ENCODE results near the gene DTX1.

DTX1 gene

GRCh38 chr12:113102811-113103210, 46.3 kb downstream of the DTX1 start:
- no peak overlapping the region for H4K91ac ChIP-seq (ENCODE audit: low read depth, low read length)
- no peak for DNase-seq
- no peaks in the 10 kb centered on the region for H3K36me3 ChIP-seq (ENCODE audit: control insufficient read depth in 1 of 2, insufficient read depth in 2 of 2, low read length in 2 of 2)
- H3K9ac ChIP-seq (ENCODE audit: low read length): no peak overlapping the region
- no peak overlapping the region for H2AK5ac ChIP-seq (ENCODE audit: low read length)
- no peak overlapping the region for H3K14ac ChIP-seq (ENCODE audit: low read length)
- no peak overlapping the region for H3K23ac ChIP-seq (ENCODE audit: low read length)
- H3K4me3 ChIP-seq (ENCODE audit: low read depth, low read length): no peak overlapping the region
- H2BK12ac ChIP-seq (ENCODE audit: low read length): no peak overlapping the region
- H3K4ac ChIP-seq (ENCODE audit: low read depth, low read length): no peak overlapping the region
- no peak overlapping the region for H3K4me2 ChIP-seq (ENCODE audit: low read length)
- no peak overlapping the region for H2BK120ac ChIP-seq (ENCODE audit: insufficient read depth, low read length, poor library complexity)
- no CpG with 5 or more reads among the region's 5 CpGs for WGBS (ENCODE audit: extremely low coverage, insufficient coverage, insufficient read length)
- no peak overlapping the region for H3K27ac ChIP-seq (ENCODE audit: low read depth, low read length)
- no peak overlapping the region for H2AFZ ChIP-seq (ENCODE audit: insufficient read depth, low read length, poor library complexity)
- peaks cover 3 to 6% of the 10 kb centered on the region in 2 experiments for H3K4me1 ChIP-seq (ENCODE audit: control insufficient read depth in 1 of 2, insufficient read depth in 2 of 2, low read length in 2 of 2)
- no peak overlapping the region for H4K8ac ChIP-seq (ENCODE audit: low read depth, low read length)
- H3K79me1 ChIP-seq (ENCODE audit: low read length): no peaks in the 10 kb centered on the region
- no peaks in the 10 kb centered on the region for H3K27me3 ChIP-seq (ENCODE audit: insufficient read depth, low read length)
- no peaks in the 10 kb centered on the region for H3K79me2 ChIP-seq (ENCODE audit: control insufficient read depth, insufficient read depth, low read length, poor library complexity)
- H3K9me3 ChIP-seq (ENCODE audit: insufficient read depth, low read depth, low read length): peaks cover 6% of the 10 kb centered on the region
- no peak overlapping the region for H2BK5ac ChIP-seq (ENCODE audit: low read depth, low read length, poor library complexity)
- H4K12ac ChIP-seq (ENCODE audit: low read depth, low read length): no peak overlapping the region
- H3K18ac ChIP-seq (ENCODE audit: low read length): no peak overlapping the region

GRCh38 chr12:113103756-113104450, 47.4 kb downstream of the DTX1 start:
- Histone ChIP-seq H3K4me3 (ENCODE audit: low read depth, low read length) (peak overlapping the region; percentile 30), H2BK5ac (ENCODE audit: low read depth, low read length, poor library complexity) (no peak overlapping the region), H3K9me3 (ENCODE audit: insufficient read depth, low read depth, low read length) (peaks cover 6% of the 10 kb centered on the region), H3K36me3 (ENCODE audit: control insufficient read depth in 1 of 2, insufficient read depth in 2 of 2, low read length in 2 of 2) (no peaks in the 10 kb centered on the region), H3K18ac (ENCODE audit: low read length) (no peak overlapping the region), H2BK12ac (ENCODE audit: low read length) (no peak overlapping the region), H4K91ac (ENCODE audit: low read depth, low read length) (no peak overlapping the region), H3K14ac (ENCODE audit: low read length) (no peak overlapping the region), H3K4me1 (ENCODE audit: control insufficient read depth in 1 of 2, insufficient read depth in 2 of 2, low read length in 2 of 2) (peaks cover 3 to 6% of the 10 kb centered on the region in 2 experiments), H4K12ac (ENCODE audit: low read depth, low read length) (no peak overlapping the region), H3K23ac (ENCODE audit: low read length) (no peak overlapping the region), H2AK5ac (ENCODE audit: low read length) (no peak overlapping the region), H2AFZ (ENCODE audit: insufficient read depth, low read length, poor library complexity) (peak overlapping the region; percentile 44), H3K27ac (ENCODE audit: low read depth, low read length) (no peak overlapping the region), H4K8ac (ENCODE audit: low read depth, low read length) (no peak overlapping the region), H3K4me2 (ENCODE audit: low read length) (peak overlapping the region; percentile 64), H3K27me3 (ENCODE audit: insufficient read depth, low read length) (no peaks in the 10 kb centered on the region), H3K9ac (ENCODE audit: low read length) (no peak overlapping the region), H3K79me2 (ENCODE audit: control insufficient read depth, insufficient read depth, low read length, poor library complexity) (no peaks in the 10 kb centered on the region), H2BK120ac (ENCODE audit: insufficient read depth, low read length, poor library complexity) (no peak overlapping the region), H3K79me1 (ENCODE audit: low read length) (no peaks in the 10 kb centered on the region), H3K4ac (ENCODE audit: low read depth, low read length) (no peak overlapping the region)
- DNase-seq: peak in 1 of 2 donors; percentile 20
- WGBS (ENCODE audit: extremely low coverage, insufficient coverage, insufficient read length): no CpG with 5 or more reads among the region's 43 CpGs

GRCh38 chr12:113104953-113105510, 48.5 kb downstream of the DTX1 start:
- H3K79me2 ChIP-seq (ENCODE audit: control insufficient read depth, insufficient read depth, low read length, poor library complexity): no peaks in the 10 kb centered on the region
- no peak overlapping the region for H3K27ac ChIP-seq (ENCODE audit: low read depth, low read length)
- H4K91ac ChIP-seq (ENCODE audit: low read depth, low read length): no peak overlapping the region
- no peaks in the 10 kb centered on the region for H3K79me1 ChIP-seq (ENCODE audit: low read length)
- no peaks in the 10 kb centered on the region for H3K36me3 ChIP-seq (ENCODE audit: control insufficient read depth in 1 of 2, insufficient read depth in 2 of 2, low read length in 2 of 2)
- no peak for DNase-seq
- H4K8ac ChIP-seq (ENCODE audit: low read depth, low read length): no peak overlapping the region
- no CpG with 5 or more reads among the region's 13 CpGs for WGBS (ENCODE audit: extremely low coverage, insufficient coverage, insufficient read length)
- H2AFZ ChIP-seq (ENCODE audit: insufficient read depth, low read length, poor library complexity): no peak overlapping the region
- no peak overlapping the region for H3K4me3 ChIP-seq (ENCODE audit: low read depth, low read length)
- H3K9ac ChIP-seq (ENCODE audit: low read length): no peak overlapping the region
- no peaks in the 10 kb centered on the region for H3K27me3 ChIP-seq (ENCODE audit: insufficient read depth, low read length)
- H3K9me3 ChIP-seq (ENCODE audit: insufficient read depth, low read depth, low read length): peaks cover 7% of the 10 kb centered on the region
- no peak overlapping the region for H4K12ac ChIP-seq (ENCODE audit: low read depth, low read length)
- no peak overlapping the region for H3K18ac ChIP-seq (ENCODE audit: low read length)
- H3K4me1 ChIP-seq (ENCODE audit: control insufficient read depth in 1 of 2, insufficient read depth in 2 of 2, low read length in 2 of 2): peaks cover 3 to 6% of the 10 kb centered on the region in 2 experiments
- no peak overlapping the region for H3K14ac ChIP-seq (ENCODE audit: low read length)
- no peak overlapping the region for H2BK120ac ChIP-seq (ENCODE audit: insufficient read depth, low read length, poor library complexity)
- no peak overlapping the region for H3K23ac ChIP-seq (ENCODE audit: low read length)
- no peak overlapping the region for H2BK5ac ChIP-seq (ENCODE audit: low read depth, low read length, poor library complexity)
- H3K4ac ChIP-seq (ENCODE audit: low read depth, low read length): no peak overlapping the region
- H2BK12ac ChIP-seq (ENCODE audit: low read length): no peak overlapping the region
- H3K4me2 ChIP-seq (ENCODE audit: low read length): no peak overlapping the region
- H2AK5ac ChIP-seq (ENCODE audit: low read length): no peak overlapping the region

GRCh38 chr12:113105606-113106271, 49.2 kb downstream of the DTX1 start:
- peaks cover 3 to 6% of the 10 kb centered on the region in 2 experiments for H3K4me1 ChIP-seq (ENCODE audit: control insufficient read depth in 1 of 2, insufficient read depth in 2 of 2, low read length in 2 of 2)
- no peak overlapping the region for H3K23ac ChIP-seq (ENCODE audit: low read length)
- no peak overlapping the region for H4K91ac ChIP-seq (ENCODE audit: low read depth, low read length)
- no peak overlapping the region for H2BK5ac ChIP-seq (ENCODE audit: low read depth, low read length, poor library complexity)
- no peak overlapping the region for H3K18ac ChIP-seq (ENCODE audit: low read length)
- no peak overlapping the region for H3K27ac ChIP-seq (ENCODE audit: low read depth, low read length)
- H3K9me3 ChIP-seq (ENCODE audit: insufficient read depth, low read depth, low read length): peaks cover 7% of the 10 kb centered on the region
- no peak overlapping the region for H2AK5ac ChIP-seq (ENCODE audit: low read length)
- no peak overlapping the region for H4K12ac ChIP-seq (ENCODE audit: low read depth, low read length)
- no peaks in the 10 kb centered on the region for H3K79me2 ChIP-seq (ENCODE audit: control insufficient read depth, insufficient read depth, low read length, poor library complexity)
- no peaks in the 10 kb centered on the region for H3K79me1 ChIP-seq (ENCODE audit: low read length)
- no peak overlapping the region for H3K14ac ChIP-seq (ENCODE audit: low read length)
- no peak for DNase-seq
- H3K36me3 ChIP-seq (ENCODE audit: control insufficient read depth in 1 of 2, insufficient read depth in 2 of 2, low read length in 2 of 2): no peaks in the 10 kb centered on the region
- no peak overlapping the region for H3K4me3 ChIP-seq (ENCODE audit: low read depth, low read length)
- no peak overlapping the region for H4K8ac ChIP-seq (ENCODE audit: low read depth, low read length)
- no peak overlapping the region for H2AFZ ChIP-seq (ENCODE audit: insufficient read depth, low read length, poor library complexity)
- H3K4me2 ChIP-seq (ENCODE audit: low read length): no peak overlapping the region
- H3K4ac ChIP-seq (ENCODE audit: low read depth, low read length): no peak overlapping the region
- no CpG with 5 or more reads among the region's 15 CpGs for WGBS (ENCODE audit: extremely low coverage, insufficient coverage, insufficient read length)
- no peak overlapping the region for H3K9ac ChIP-seq (ENCODE audit: low read length)
- no peak overlapping the region for H2BK12ac ChIP-seq (ENCODE audit: low read length)
- no peak overlapping the region for H2BK120ac ChIP-seq (ENCODE audit: insufficient read depth, low read length, poor library complexity)
- H3K27me3 ChIP-seq (ENCODE audit: insufficient read depth, low read length): no peaks in the 10 kb centered on the region

All from trophoblast cell (in vitro differentiated cells and primary cell).